Type B pancreatic cell (in vitro differentiated cells): Measurements from ENCODE around the gene FRS3. TPM values are rescaled to one million over a fixed set of nuclear protein-coding genes. Genes with fewer than 3 reads are reported as not detected.
A peak's percentile ranks its signal among the peaks of the same experiment; 100 is the strongest.

Experiments
- DNase-seq: peaks from one replicate; pipeline ENCODE4 v3.0.0; 2021; ENCODE audit warnings: mixed read lengths; ENCODE audit not compliant: unreplicated experiment; ENCODE audit errors: extremely low spot score
- H3K27ac Mint-ChIP-seq: 2 replicates; pipeline ENCODE4 v1.8.0; 2021; ENCODE audit warnings: mild to moderate bottlenecking, mixed read lengths
- H3K27me3 Mint-ChIP-seq: 2 replicates; pipeline ENCODE4 v1.8.0; 2021; ENCODE audit warnings: mixed read lengths
- H3K36me3 Mint-ChIP-seq: 2 replicates; pipeline ENCODE4 v1.8.0; 2021; ENCODE audit warnings: mixed read lengths
- H3K4me1 Mint-ChIP-seq: one replicate; pipeline ENCODE4 v1.8.0; 2021; ENCODE audit warnings: mixed read lengths; ENCODE audit not compliant: unreplicated experiment
- H3K4me3 Mint-ChIP-seq: 2 replicates; pipeline ENCODE4 v1.8.0; 2021; ENCODE audit warnings: mild to moderate bottlenecking, mixed read lengths
- H3K9me3 Mint-ChIP-seq: 2 replicates; pipeline ENCODE4 v1.8.0; 2021; ENCODE audit warnings: mixed read lengths
- total RNA-seq: library from RNA; stranded (reverse); gene quantifications from 2 replicates; pipeline ENCODE4 v1.2.1, GENCODE V29; 2021; ENCODE audit warnings: low replicate concordance
- TF ChIP-seq, protein P1 (sequence below): fragments of 200-600 bp; sonication (generic); conservative IDR thresholded peaks from 2 replicates; pipeline ENCODE4 v1.5.0; 2021; ENCODE audit warnings: antibody characterized with exemption, mild to moderate bottlenecking

The FRS3 gene
- total RNA-seq, 1 donor from 2014 or later = 7.0 TPM

DNA sequence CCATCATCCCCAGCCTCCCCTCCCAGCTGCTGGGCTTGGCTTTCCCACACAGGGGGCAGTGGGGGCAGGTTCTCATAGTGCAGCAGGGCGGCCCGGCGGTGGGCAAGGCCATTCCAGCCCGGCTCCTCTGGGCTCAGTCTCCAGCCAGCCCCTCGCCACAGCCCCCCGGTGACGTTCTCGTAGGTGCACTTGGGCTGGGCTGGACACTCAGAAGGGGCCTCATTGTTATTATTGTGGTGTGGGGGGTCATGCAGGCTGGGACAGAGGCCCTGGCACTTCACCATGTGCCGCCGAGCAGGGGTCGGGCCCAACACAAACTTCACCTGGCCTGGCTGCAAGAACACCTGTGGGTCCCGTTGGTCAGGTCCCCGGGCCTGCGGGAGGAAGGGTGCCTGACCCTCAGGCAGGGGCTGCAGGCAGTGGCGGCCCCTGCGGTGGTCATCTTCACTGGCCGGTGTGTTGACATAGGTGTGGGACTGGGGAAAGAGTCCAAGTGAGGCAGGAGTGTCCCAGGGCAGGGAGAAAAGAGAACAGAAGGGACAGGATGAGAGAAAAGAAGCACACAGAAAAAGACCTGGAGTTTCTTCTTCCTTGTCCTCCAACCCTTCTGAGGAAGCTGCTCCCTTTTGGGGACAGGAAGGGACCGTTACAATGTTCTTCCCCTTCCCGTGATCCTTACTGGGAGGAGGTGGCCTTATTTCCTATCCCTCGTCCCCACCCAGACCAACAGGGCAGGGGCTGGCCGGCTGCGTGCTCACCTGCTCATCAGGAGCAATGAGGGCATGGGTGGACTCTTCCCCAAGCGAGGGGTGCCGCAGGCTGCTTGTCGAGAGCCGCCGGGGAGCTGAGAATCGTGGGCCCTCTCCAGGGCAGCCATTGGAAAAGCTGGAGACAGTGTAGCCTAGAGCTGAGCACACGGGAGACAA is 8.4 kb downstream of the FRS3 start:
- TF ChIP-seq, protein P1, sequence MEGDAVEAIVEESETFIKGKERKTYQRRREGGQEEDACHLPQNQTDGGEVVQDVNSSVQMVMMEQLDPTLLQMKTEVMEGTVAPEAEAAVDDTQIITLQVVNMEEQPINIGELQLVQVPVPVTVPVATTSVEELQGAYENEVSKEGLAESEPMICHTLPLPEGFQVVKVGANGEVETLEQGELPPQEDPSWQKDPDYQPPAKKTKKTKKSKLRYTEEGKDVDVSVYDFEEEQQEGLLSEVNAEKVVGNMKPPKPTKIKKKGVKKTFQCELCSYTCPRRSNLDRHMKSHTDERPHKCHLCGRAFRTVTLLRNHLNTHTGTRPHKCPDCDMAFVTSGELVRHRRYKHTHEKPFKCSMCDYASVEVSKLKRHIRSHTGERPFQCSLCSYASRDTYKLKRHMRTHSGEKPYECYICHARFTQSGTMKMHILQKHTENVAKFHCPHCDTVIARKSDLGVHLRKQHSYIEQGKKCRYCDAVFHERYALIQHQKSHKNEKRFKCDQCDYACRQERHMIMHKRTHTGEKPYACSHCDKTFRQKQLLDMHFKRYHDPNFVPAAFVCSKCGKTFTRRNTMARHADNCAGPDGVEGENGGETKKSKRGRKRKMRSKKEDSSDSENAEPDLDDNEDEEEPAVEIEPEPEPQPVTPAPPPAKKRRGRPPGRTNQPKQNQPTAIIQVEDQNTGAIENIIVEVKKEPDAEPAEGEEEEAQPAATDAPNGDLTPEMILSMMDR = no peak
- Mint-ChIP-seq H3K4me1 (peaks cover 25% of the 10 kb centered on the region), H3K4me3 (no peak overlapping the region), H3K27me3 (no peaks in the 10 kb centered on the region), H3K27ac (no peak overlapping the region), H3K9me3 (no peaks in the 10 kb centered on the region), H3K36me3 (no peaks in the 10 kb centered on the region)
- no peak for DNase-seq

DNA sequence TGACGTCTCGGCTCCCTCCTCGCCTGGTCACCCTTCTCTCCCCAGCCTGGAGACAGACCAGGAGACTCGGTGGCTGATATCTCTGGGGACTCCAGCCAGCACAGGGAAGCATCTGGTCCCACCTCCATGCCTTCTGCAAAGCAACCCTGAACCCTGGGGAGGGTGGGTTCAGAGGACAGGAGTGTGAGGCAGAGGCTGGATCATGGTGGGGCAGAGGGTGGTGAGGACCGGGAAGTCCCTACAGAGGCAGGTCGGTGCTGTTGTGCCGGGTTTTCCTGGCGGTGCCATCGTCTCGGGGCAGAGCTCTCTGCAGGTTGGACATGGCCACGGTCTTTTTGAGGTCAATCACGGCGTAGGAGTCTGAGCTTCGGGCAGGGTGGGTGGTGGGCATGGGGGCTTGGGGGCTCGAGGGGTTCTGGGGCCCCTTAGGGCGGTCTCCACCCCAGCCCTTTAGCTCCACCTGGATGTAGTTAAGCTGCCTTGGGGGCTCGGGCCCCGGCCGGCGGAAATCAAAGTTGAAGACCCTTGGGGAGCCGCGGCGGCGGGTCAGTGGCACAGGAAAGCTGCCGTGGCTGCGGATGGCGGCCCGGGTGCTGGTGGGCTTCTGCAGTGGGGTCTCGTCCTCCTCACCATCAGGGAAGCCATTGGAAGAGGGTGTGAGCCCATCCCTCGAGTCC is 9.2 kb downstream of the FRS3 start:
- H3K27me3 Mint-ChIP-seq = no peaks in the 10 kb centered on the region
- H3K27ac Mint-ChIP-seq = no peak overlapping the region
- TF ChIP-seq, protein P1 = no peak
- no peak overlapping the region for H3K4me3 Mint-ChIP-seq
- no peaks in the 10 kb centered on the region for H3K9me3 Mint-ChIP-seq
- DNase-seq = no peak
- no peaks in the 10 kb centered on the region for H3K36me3 Mint-ChIP-seq
- H3K4me1 Mint-ChIP-seq = peaks cover 25% of the 10 kb centered on the region

DNA sequence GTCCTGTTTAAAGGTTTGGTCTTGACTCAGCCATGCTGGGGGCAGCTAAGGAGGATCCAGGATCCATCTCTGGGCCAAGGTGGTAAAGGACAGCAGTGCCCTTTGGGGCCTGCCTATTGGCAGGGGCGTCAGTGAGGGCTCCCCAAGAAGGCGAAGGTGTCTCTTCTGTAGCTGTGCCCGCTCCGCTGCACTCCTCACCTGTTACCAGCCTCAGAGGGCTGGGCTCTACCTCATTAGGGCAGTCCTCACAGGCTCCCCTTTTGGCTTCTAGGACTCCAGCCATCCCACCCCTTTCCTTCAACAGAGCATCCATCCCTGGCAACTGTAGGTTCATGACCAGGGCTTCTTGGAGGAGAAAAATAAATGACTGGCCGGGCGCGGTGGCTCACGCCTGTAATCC is 10.3 kb downstream of the FRS3 start:
- Mint-ChIP-seq H3K4me3 (no peak overlapping the region), H3K27ac (no peak overlapping the region), H3K4me1 (peaks cover 25% of the 10 kb centered on the region), H3K9me3 (no peaks in the 10 kb centered on the region), H3K27me3 (no peaks in the 10 kb centered on the region), H3K36me3 (no peaks in the 10 kb centered on the region)
- TF ChIP-seq, protein P1 = no peak
- DNase-seq = no peak

DNA sequence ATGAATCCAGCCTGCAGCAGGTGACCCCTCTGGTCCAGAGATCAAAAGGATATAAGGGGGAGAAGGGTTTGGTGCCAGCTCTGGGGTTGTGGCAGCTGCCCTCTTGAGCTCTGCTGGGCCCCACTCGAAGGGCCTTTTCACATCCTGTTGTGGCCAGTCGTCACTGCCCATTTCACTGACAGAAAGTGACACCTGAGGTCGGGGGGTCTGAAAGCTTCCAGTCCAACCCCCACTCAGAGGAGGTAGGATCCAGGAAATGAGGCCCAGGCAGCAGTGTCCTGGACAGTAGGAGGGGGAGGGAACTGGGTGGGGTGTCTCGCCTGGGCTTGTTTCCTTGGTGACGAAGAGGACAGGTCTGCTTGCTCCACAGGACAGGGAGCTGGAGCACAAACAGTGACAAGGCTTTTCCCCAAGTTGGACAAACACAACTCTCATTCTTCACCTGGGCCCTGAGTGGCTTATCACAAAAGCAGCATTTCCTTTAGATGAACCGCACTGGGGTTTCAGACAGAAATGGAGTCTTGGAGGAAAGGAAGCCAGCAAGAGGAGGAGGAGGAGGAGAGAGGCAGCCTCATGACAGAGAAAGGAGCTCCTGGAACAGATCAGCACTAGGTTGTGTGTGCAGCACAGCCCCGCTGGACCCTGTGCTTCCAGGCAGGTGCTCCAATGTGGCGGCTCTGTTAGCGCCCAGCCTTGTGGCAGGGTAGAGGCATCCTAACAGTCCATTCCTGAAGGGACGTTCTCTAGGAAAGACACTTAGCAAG is 11.0 kb downstream of the FRS3 start:
- no peak overlapping the region for H3K4me3 Mint-ChIP-seq
- H3K9me3 Mint-ChIP-seq = no peaks in the 10 kb centered on the region
- peaks cover under 1% of the 10 kb centered on the region for H3K27me3 Mint-ChIP-seq

More for the DNA sequence above, 11.0 kb downstream of the FRS3 start:
- Mint-ChIP-seq H3K36me3 (no peaks in the 10 kb centered on the region), H3K27ac (peak overlapping the region; percentile 48), H3K4me1 (peaks cover 25% of the 10 kb centered on the region)
- TF ChIP-seq, protein P1 = no peak
- no peak for DNase-seq
